GM19238 (cell line): ENCODE results near the gene NEUROD2.

Source experiments
- DNase-seq: peaks from one replicate; pipeline ENCODE4 v3.0.0; 2011; ENCODE audit warnings: low spot score; ENCODE audit not compliant: insufficient read length

The NEUROD2 gene

GRCh38 chr17:39618956-39619785 is 11.5 kb upstream of the NEUROD2 start:
- DNase-seq: no peak

- DNase-seq: no peak
Measured at GRCh38 chr17:39618246-39618913, 10.7 kb upstream of the NEUROD2 start.

- DNase-seq: peak; percentile 55
Measured at GRCh38 chr17:39617446-39618245, 9.9 kb upstream of the NEUROD2 start.

GRCh38 chr17:39617100-39617445 is 9.4 kb upstream of the NEUROD2 start:
- no peak for DNase-seq

- no peak for DNase-seq
Measured at GRCh38 chr17:39615434-39615833, 7.7 kb upstream of the NEUROD2 start.

GRCh38 chr17:39614545-39615157 is 6.9 kb upstream of the NEUROD2 start:
- DNase-seq: no peak

GRCh38 chr17:39612935-39613464 is 5.3 kb upstream of the NEUROD2 start:
- DNase-seq: no peak

- DNase-seq: no peak
Measured at GRCh38 chr17:39612291-39612894, 4.7 kb upstream of the NEUROD2 start.

GRCh38 chr17:39611401-39612112 is 3.8 kb upstream of the NEUROD2 start:
- DNase-seq: no peak

- no peak for DNase-seq
Measured at GRCh38 chr17:39609416-39610025, 1.8 kb upstream of the NEUROD2 start.

GRCh38 chr17:39608142-39608981 is 642 bp upstream of the NEUROD2 start:
- no peak for DNase-seq

- DNase-seq: no peak
Measured at GRCh38 chr17:39607057-39607850, 466 bp downstream of the NEUROD2 start.

- no peak for DNase-seq
Measured at GRCh38 chr17:39606434-39607056, 1.2 kb downstream of the NEUROD2 start.

- DNase-seq: no peak
Measured at GRCh38 chr17:39605492-39606433, 2.0 kb downstream of the NEUROD2 start.

- no peak for DNase-seq
Measured at GRCh38 chr17:39604911-39605491, 2.7 kb downstream of the NEUROD2 start.

- no peak for DNase-seq
Measured at GRCh38 chr17:39603304-39604016, 4.3 kb downstream of the NEUROD2 start.
